WI38 (cell line): Measurements from ENCODE around the gene NF1.

Experiments
- H3K4me3 ChIP-seq: 2 replicates; pipeline ENCODE4 v1.5.1; 2011; ENCODE audit warnings: low read depth, mild to moderate bottlenecking, control low read depth, low read length
- TF ChIP-seq, protein P1 (sequence below): IDR thresholded peaks from 2 replicates; pipeline ENCODE4 v1.5.1; 2012; ENCODE audit warnings: low read depth, mild to moderate bottlenecking, control low read depth, low read length

NF1 gene

DNA sequence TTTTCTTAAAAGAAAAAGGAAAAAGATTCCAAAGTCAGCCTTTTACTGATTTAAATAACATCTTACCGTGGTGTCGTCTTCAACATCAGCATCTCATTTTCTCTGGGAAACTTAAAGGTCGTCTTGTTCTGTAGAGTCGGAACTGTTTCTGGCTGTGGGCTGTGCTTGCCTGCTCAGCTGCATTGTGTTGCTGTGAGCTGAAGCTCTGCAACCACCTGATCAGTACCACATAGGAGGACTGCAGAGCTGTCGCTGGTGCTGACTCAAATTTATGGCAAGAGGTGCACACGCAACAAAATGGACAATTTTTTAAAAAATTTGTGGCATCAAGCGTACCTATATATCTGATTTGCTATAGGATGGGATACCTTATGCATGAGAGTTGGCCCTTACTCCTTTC is 202.3 kb downstream of the NF1 start, which contains the start of gene OMG:
OMG (minus strand) TSS at position 150 of the 400 bp plus-strand sequence. CDS start 908 bp downstream, outside the sequence.
- H3K4me3 ChIP-seq, result no peak within 1 kb of the TSS
- TF ChIP-seq, protein P1, sequence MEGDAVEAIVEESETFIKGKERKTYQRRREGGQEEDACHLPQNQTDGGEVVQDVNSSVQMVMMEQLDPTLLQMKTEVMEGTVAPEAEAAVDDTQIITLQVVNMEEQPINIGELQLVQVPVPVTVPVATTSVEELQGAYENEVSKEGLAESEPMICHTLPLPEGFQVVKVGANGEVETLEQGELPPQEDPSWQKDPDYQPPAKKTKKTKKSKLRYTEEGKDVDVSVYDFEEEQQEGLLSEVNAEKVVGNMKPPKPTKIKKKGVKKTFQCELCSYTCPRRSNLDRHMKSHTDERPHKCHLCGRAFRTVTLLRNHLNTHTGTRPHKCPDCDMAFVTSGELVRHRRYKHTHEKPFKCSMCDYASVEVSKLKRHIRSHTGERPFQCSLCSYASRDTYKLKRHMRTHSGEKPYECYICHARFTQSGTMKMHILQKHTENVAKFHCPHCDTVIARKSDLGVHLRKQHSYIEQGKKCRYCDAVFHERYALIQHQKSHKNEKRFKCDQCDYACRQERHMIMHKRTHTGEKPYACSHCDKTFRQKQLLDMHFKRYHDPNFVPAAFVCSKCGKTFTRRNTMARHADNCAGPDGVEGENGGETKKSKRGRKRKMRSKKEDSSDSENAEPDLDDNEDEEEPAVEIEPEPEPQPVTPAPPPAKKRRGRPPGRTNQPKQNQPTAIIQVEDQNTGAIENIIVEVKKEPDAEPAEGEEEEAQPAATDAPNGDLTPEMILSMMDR, result no peak

DNA sequence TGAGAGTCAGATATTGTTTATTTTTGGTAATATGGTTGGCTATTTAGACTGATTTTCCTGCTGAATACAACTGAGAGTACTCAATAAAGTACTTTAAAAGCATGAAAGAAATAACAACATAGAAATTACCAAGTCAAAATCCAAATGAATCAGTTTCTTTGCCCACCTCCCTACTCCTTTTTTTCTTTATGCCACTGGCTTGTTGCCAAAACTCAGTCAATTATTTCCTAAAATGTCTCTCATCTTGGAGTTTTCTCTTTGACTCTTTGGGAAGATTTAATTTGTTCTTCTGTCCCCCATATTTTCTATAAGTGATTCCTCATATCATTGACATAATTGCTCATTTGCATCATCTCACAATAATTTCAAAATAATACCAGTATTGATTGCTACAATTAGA is 204.8 kb downstream of the NF1 start:
- TF ChIP-seq, protein P1, result no peak
- no peak overlapping the region for H3K4me3 ChIP-seq

DNA sequence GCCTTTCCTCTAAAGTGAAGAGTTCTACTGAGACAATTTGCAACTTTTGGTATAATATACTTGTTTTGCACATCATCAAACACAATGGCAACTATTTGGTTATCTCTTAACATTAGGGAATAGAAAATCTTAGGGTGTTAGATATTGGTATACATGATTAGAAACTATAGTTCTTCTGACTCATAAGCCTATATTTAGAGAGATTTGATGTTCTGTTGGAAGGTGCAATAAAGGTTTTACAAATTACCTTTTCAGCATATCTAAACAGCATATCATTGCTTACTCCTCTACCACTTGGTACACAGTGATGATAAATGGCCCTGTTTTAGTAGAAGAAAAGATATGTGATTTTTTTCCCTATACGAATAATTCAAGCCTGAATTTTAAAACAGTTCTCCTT is 212.9 kb downstream of the NF1 start:
- TF ChIP-seq, protein P1, result no peak
- no peak overlapping the region for H3K4me3 ChIP-seq

- TF ChIP-seq, protein P1, result no peak
- no peak overlapping the region for H3K4me3 ChIP-seq
Observed at GRCh38 chr17:31308372-31309334, 213.9 kb downstream of the NF1 start.

GRCh38 chr17:31309556-31309955 is 214.8 kb downstream of the NF1 start:
- TF ChIP-seq, protein P1, result no peak
- H3K4me3 ChIP-seq, result no peak overlapping the region

DNA sequence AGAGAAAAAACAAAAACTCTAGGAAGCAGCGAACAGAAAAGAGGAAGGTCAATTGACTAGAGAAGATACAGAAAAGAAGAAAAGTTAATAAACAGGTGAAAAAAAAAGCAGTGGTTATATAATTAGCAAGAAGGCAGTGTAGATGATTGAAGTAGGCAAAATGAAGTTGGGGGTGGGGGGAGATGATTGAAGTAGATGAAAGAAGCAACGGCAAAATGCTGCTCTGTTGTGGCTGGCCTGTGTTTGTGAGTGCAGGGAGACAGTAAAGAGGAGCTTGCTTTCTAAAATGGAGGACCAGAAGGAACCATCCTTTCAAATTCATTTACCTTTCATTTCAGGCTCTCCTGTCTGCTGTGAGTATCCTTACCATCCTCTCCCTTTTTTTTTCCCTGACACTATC is 215.5 kb downstream of the NF1 start:
- no peak overlapping the region for H3K4me3 ChIP-seq
- TF ChIP-seq, protein P1, result no peak

DNA sequence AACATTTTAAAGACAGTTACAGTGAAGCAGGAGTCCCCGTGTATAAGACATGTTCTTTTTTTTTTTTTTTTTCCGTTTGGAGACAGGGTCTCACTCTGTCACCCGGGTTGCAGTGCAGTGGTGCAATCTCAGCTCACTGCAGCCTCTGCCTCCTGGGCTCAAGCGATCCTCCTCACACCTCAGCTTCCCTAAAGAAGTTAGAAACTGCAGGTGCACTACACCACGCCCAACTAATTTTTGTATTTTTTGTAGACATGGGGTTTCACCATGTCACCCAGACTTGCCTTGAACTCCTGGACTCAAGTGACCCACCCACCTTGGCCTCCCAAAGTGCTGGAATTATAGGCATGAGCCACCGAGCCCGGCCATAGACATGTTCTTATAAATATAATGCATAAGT is 216.1 kb downstream of the NF1 start:
- TF ChIP-seq, protein P1, result no peak
- no peak overlapping the region for H3K4me3 ChIP-seq
